Measurements from ENCODE around the gene PRPH. TPM values are rescaled to one million over a fixed set of nuclear protein-coding genes. Genes with fewer than 3 reads are reported as not detected.

The PRPH gene
- total and polyA plus RNA-seq, 9 of the 15 experiments (the other 6 are each of a cell fraction or from before 2014, with no cell fraction given), result 0.27 to 1.9 (median 1.3) TPM; not detected in 1

DNA sequence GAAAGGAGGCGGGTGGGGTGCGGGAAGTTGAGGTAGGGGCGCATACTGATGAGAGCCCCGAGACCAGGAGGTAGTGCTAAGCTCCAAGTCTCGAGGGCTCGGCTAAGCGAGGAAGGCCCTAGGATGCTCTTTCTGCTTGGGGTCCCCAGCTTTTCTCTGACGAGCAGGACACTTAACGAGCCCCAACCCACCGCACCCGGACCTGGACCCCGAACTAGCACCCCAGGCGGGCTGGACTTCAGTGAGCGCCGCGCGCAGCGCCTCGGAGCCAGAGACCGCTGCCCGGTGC lies 46.8 kb downstream of the PRPH start:
- Histone ChIP-seq H3K4me2 (ENCODE audit: insufficient read depth, low read length) (peak overlapping the region; percentile 75), H3K4me3 (peak overlapping the region; percentile 41; the same call in 1 of the 2 replicates), H2AFZ (ENCODE audit: low read depth, low read length) (no peak overlapping the region), H3K4me1 (replicated peaks in 1 of 2; ENCODE audit: control insufficient read depth in 2 of 2, insufficient read depth in 2 of 2, low read length in 2 of 2) (peaks cover 26 to 62% of the 10 kb centered on the region in 2 experiments), H3K79me2 (ENCODE audit: control insufficient read depth, insufficient read depth, low read length) (no peaks in the 10 kb centered on the region), H3K9me1 (ENCODE audit: control insufficient read depth, insufficient read depth, low read length) (no peaks in the 10 kb centered on the region), H3K9me3 (replicated peaks; ENCODE audit: control insufficient read depth, insufficient read depth, low read depth, low read length) (no peaks in the 10 kb centered on the region), H3K27me3 (ENCODE audit: control insufficient read depth in 2 of 2, insufficient read depth in 2 of 2, low read length in 2 of 2) (peaks cover 19 to 21% of the 10 kb centered on the region in 2 experiments; a peak in 4 of 5 replicates), H3K9ac (ENCODE audit: insufficient read depth in 1 of 2, low read depth in 2 of 2, low read length in 2 of 2) (peak overlapping the region in 1 of 2 experiments; percentile 75; a peak in 1 of 4 replicates), H3K36me3 (ENCODE audit: control insufficient read depth, insufficient read depth, low read length) (no peaks in the 10 kb centered on the region), H3K27ac (ENCODE audit: extremely low read depth, low read depth, low read length) (no peak overlapping the region), H4K20me1 (replicated peaks; ENCODE audit: control insufficient read depth, insufficient read depth, low read length) (peaks cover 2% of the 10 kb centered on the region; the same call in 1 of the 2 replicates)
- intact Hi-C loops (cut with micrococcal nuclease) (loop anchor here (1.0 to 10.0 kb wide), 4 partner anchors 10 to 367 kb away; partner anchors contain the start of genes KMT2D, RHEBL1, WNT1 and WNT10B), in situ Hi-C loops (cut with MboI) (no loop called here)
- ATAC-seq, result no peak
- no peak for FAIRE-seq
- BruUV-seq (replicated peaks), result no TSS peak
- CTCF ChIA-PET (ENCODE audit: low intra/inter-chr PET ratio), result interaction anchor here (0.5 to 2.9 kb wide), 8 partner anchors 9 to 278 kb away, joined by 3 to 49 read pairs (median 7); no protein-coding TSS in a partner anchor
- POLR2A ChIA-PET, result interaction anchor here (0.5 to 3.1 kb wide), 8 partner anchors 10 to 355 kb away, joined by 3 to 27 read pairs (median 6); partner anchors contain the start of genes TROAP and TUBA1C
- no peak for DNase-seq (ENCODE audit: extremely low read depth in 1 of 4, low spot score in 3 of 4)
- WGBS (ENCODE audit: insufficient coverage, low coverage, missing lambda C conversion rate), result 82% methylated on average over 13 of the region's 21 CpGs
- TF ChIP-seq PTTG1 (tag; IDR thresholded peaks at IDR 0.05; ENCODE audit: low read depth) (no peak), RERE (CRISPR knock-in tag; IDR thresholded peaks at IDR 0.05; ENCODE audit: borderline replicate concordance) (no peak), ZNF239 (CRISPR knock-in tag; IDR thresholded peaks at IDR 0.05) (no peak), NFE2L1 (tag; IDR thresholded peaks at IDR 0.05; ENCODE audit: borderline replicate concordance, low read depth) (no peak), SNIP1 (IDR thresholded peaks at IDR 0.05; ENCODE audit: low read depth) (no peak), MCM7 (IDR thresholded peaks at IDR 0.05) (no peak), ZNF146 (CRISPR knock-in tag; IDR thresholded peaks at IDR 0.05; ENCODE audit: unreplicated experiment) (no peak), NEUROD1 (IDR thresholded peaks at IDR 0.05; ENCODE audit: borderline replicate concordance, low read depth, low read length, partially characterized antibody) (no peak), ZNF512 (tag; IDR thresholded peaks at IDR 0.05) (no peak)
- TF ChIP-seq, protein P1, sequence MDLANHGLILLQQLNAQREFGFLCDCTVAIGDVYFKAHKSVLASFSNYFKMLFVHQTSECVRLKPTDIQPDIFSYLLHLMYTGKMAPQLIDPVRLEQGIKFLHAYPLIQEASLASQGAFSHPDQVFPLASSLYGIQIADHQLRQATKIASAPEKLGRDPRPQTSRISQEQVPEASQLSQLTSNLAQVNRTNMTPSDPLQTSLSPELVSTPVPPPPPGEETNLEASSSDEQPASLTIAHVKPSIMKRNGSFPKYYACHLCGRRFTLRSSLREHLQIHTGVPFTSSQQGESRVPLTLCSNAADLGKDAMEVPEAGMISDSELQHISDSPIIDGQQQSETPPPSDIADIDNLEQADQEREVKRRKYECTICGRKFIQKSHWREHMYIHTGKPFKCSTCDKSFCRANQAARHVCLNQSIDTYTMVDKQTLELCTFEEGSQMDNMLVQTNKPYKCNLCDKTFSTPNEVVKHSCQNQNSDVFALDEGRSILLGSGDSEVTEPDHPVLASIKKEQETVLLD (IDR thresholded peaks at IDR 0.05), result no peak
- TF ChIP-seq, protein P2, sequence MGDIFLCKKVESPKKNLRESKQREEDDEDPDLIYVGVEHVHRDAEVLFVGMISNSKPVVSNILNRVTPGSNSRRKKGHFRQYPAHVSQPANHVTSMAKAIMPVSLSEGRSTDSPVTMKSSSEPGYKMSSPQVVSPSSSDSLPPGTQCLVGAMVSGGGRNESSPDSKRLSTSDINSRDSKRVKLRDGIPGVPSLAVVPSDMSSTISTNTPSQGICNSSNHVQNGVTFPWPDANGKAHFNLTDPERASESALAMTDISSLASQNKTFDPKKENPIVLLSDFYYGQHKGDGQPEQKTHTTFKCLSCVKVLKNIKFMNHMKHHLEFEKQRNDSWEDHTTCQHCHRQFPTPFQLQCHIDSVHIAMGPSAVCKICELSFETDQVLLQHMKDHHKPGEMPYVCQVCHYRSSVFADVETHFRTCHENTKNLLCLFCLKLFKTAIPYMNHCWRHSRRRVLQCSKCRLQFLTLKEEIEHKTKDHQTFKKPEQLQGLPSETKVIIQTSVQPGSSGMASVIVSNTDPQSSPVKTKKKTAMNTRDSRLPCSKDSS (IDR thresholded peaks at IDR 0.05; ENCODE audit: low read depth, partially characterized antibody), result no peak

All from K562 (cell line).